Keratinocyte (primary cell): ENCODE data around the gene PPP1R12C.

ENCODE experiments used
- CTCF ChIP-seq, 3 experiments: IDR thresholded peaks in 1 of 3; conservative IDR thresholded peaks in 1 of 3; optimal IDR thresholded peaks in 1 of 3; 2 replicates in 2 of 3; 3 replicates in 1 of 3; pipeline versions ENCODE3 to v1.5.1; 2011; ENCODE audit warnings: low read length in 3 of 3, mild to moderate bottlenecking in 3 of 3, moderate library complexity in 2 of 3, control low read depth in 1 of 3, inconsistent platforms in 1 of 3; ENCODE audit not compliant: insufficient read depth in 2 of 3; ENCODE audit errors: extremely low read depth in 1 of 3
- EZH2 ChIP-seq: IDR thresholded peaks from one replicate; pipeline ENCODE4 v1.6.1; 2012; ENCODE audit warnings: inconsistent platforms, mild to moderate bottlenecking, low read length, moderate library complexity

GRCh38 chr19:55063492-55063843, 54.0 kb downstream of the PPP1R12C start:
- TF ChIP-seq EZH2 (no peak), CTCF (optimal IDR thresholded peaks at IDR 0.05 in 1 of 3, IDR thresholded peaks at IDR 0.05 in 1 of 3, conservative IDR thresholded peaks at IDR 0.05 in 1 of 3; ENCODE audit: extremely low read depth in 1 of 3, insufficient read depth in 2 of 3, low read length in 3 of 3) (no peak)
